IPS-18c (cell line): ENCODE measurements around the gene CDKL1.
A peak's percentile ranks its signal among the peaks of the same experiment; 100 is the strongest.
"Not testable (repeated sequence)": the region's sequence is repeated elsewhere in the genome, so short reads cannot be mapped to it uniquely, and the experiment has no call there.

Experiments
- H3K4me3 ChIP-seq: 2 replicates; pipeline ENCODE4 v1.7.0; 2013; ENCODE audit warnings: low read depth, mild to moderate bottlenecking, low read length, moderate library complexity; ENCODE audit not compliant: insufficient read depth
- H3K9me3 ChIP-seq: one replicate; pipeline ENCODE4 v1.6.1; 2013; ENCODE audit warnings: mild to moderate bottlenecking, low read length, moderate library complexity; ENCODE audit not compliant: control insufficient read depth, insufficient read depth

Gene CDKL1

DNA sequence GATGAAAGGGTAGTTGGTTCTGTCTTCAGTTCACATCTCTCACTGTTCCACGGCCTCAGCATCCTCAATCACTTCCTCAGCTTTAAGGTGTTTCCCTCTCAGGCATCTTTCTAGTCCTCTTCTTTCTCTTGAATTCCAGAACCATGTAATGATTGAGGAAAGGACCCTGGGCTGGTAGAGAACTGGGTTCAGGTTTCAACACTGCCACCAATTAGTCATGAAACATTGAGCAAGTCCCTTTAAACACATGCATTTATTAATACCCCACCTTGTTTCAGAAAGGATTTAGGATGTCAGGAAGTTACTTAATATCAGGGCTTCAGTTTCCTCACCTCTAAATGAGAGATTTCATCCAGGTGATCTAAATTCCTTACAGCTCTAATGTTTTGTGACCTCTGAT lies 77.4 kb downstream of the CDKL1 start:
- Histone ChIP-seq H3K9me3 (no peaks in the 10 kb centered on the region), H3K4me3 (no peak overlapping the region)

DNA sequence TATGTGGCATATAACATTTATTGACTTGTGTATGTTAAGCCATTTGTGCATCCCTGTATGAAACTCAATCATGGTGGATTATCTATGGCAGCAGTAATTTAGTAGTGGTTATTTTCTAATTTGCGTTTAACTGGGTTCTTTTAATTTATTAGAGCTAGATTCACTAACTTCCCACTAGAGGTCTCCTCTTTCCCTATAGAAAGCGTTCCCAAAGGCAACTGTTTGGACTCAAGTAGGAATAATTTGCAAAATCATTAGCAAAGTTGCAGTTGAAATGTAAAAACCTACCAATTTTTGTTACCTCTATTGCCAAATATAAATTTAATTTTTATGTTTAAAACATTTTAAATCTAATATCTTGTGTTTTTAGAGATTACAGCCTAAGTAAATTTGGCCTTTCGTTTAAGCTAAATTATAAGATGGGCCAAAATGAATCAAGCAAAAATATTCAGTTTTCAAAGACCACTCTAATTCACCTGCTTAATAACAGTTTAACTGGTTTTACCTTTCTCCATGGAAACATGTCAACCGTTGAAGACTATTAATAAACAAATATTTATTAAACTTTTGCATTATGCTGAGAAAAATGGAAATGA lies 78.6 kb downstream of the CDKL1 start:
- Histone ChIP-seq H3K9me3 (no peaks in the 10 kb centered on the region), H3K4me3 (no peak overlapping the region)

DNA sequence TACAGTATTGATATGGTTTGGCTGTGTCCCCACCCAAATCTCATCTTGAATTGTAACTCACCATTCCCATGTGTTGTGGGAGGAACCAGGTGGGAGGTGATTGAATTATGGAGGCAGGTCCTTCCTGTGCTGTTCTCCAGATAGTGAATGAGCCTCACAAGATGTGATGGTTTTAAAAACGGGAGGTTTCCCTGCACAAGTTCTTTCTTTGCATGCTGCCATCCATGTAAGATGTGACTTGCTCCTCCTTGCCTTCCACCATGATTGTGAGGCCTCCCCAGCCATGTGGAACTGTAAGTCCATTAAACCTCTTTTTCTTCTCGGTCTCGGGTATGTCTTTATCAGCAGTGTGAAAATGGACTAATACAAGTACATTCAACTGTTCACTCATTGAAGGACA lies 82.6 kb downstream of the CDKL1 start:
- not testable (repeated sequence) for H3K9me3 ChIP-seq

DNA sequence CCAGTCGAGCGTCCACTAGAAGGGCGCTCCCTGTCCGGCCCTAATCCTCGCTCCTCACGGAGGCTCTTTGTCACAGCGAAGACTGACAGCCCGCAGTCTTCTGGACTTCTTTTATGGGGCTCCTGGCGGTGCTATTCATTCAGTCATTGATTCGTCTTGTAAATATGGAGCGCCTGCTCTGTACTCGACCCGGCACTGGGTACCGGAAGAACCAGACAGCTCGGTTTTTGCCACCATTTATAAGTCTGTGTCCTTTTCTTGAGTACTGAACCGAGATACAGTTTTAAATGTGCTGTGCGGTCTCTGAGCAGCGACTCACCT lies 84.0 kb downstream of the CDKL1 start:
- peak overlapping the region; percentile 94 for H3K4me3 ChIP-seq
- H3K9me3 ChIP-seq = no peaks in the 10 kb centered on the region

More for the DNA sequence above, 82.6 kb downstream of the CDKL1 start:
- not testable (repeated sequence) for H3K4me3 ChIP-seq

DNA sequence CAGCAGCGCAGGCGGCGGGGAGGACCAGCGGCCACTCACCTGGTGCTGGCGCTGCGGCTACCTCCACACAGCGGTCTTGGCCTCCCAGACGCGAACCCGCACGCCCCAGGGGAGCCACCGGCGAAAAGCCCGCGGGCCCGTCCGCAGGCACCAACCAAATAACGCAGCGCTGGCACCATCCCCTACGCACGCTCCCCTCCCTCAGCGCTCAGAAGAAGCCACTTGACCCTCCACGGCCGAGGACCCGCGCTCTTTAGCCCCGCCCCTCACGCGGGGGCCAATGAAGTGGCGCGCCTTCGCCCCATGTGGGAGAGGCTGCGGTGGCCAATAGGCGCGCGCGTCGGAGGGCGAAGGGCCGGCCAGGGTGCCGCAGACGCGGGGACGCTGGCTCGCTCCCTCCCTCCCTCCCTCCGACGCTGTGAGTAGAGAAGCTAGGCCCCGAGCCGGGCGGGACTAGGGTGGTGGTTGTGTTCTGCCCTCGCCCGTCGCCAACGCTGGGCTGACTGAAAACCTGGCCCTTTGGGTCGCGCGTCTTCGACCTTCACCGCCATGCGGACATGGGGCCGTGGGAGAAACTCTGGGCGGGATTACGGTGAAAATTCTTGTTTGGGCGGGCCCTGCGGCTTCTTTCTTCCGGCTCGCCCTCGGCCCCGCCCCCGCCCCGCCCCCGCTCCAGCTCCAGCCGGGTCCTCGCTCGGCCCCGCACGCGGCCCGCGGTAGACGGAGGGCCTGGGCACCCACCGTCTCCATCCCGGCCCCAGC lies 84.5 kb downstream of the CDKL1 start, which contains the start of the genes DMAC2L and L2HGDH:
Gene DMAC2L, plus strand, starts transcription at position 353 of the 762 bp plus-strand sequence. CDS start 9,164 bp downstream, outside the sequence.
Gene L2HGDH, minus strand, starts transcription at position 258 of the 762 bp plus-strand sequence. Its CDS starts 79 bp downstream, at position 179.
- Histone ChIP-seq H3K9me3 (no peaks in the 10 kb centered on the region), H3K4me3 (peak within 1 kb of the TSS; percentile 94)

DNA sequence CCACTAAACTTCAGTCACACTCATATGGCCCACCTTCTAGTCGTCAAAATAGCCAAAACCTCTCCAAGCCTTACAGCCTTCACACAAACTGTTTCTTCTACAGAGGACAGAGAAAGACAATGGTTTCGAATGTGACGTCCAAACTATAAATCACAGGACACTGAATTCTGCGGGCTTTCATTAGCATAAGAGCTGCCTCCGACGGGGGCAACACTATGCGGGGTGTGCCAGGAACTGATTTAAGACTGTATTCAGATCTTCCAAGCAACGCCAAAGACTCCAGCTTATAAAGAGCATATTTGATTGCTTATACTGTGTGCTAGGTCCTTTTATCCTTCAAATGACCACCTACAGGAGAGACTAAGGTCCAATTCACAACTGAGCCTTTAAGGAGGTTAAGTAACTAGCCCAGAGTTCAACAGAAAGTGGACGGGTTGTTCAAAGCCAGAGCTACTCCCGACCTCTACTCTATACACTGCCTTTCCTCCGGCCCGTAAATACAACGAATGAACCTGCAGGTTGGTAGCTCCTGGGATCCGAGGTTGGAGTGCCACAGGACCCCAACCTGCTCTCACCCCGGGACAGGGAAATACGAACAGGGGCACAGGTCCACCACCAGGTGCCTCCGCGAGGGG lies 85.2 kb downstream of the CDKL1 start:
- Histone ChIP-seq H3K4me3 (peak overlapping the region; percentile 94), H3K9me3 (peaks cover 1% of the 10 kb centered on the region)

DNA sequence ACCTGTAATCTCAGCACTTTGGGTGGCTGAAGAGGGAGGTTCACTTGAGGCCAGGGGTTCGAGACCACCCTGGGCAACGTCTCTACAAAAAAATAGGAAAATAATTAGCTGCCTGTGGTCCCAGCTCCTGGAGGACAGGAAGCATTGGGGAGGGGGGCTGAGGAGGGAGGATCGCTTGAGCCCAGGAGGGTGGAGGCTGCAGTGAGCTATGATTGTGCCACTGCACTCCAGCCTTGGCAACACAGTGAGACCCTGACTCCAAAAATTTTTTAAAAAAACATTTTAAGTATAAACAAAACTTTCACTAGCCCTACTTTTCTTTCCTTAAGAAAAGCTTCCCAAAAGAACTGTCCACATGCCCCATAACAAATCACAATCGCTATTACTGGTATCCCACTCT lies 86.2 kb downstream of the CDKL1 start:
- Histone ChIP-seq H3K9me3 (peaks cover 2% of the 10 kb centered on the region), H3K4me3 (no peak overlapping the region)

DNA sequence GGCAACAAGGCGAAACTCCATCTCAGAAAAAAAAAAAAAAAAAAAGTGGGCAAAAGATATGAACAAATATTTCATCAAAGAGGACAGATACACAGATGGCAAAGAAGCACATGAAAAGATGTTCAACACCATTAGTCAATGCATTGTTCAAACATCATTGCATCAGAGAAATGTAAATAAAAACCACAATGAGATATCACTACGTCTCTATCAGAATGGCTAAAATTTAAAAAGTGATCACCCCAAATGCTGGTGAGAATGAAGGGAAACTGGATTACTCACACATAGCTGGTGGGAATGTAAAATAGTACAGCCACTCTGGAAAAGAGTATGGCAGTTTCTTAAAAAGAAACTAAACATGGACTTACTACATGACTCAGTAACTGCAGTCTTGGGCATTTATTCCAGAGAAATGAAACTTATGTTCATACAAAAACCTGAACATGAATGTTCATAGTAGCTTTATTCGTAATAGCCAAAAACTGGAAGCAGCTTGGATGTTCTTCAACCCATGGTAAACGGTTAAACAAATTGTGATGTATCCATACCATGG lies 88.2 kb downstream of the CDKL1 start:
- Histone ChIP-seq H3K9me3 (peaks cover 2% of the 10 kb centered on the region), H3K4me3 (no peak overlapping the region)

DNA sequence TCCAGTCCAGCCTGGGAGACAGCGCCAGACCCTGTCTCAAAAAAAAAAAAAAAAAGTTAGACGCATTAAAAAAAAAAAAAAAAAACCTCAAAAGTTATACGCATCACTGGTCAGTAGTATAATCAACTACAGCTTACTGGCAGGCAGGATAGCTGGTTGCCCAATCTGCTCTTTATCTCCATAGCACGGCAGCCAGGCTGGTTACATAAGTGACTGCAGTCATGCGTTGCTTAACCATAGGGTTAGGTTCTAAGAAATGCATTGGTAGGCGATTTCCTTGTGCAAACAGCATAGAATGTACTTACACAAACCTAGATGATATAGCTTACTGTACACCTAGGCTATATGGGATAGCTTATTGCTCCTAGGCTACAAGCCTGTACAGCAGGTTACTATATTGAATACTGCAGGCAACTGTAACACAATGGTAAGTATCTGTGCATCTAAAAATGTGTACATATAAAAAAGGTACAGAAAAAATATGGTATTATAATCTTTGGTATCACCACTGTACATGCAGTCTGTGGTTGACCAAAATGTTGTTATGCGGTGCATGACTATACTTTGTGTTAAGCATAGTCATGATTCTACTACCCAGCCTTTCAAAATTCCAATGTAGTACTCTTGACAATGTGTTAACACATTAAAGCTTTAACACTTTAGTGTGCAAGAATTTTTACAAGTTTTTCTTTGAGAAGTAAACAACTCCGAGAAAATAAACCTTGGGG lies 92.8 kb downstream of the CDKL1 start:
- H3K4me3 ChIP-seq = no peak overlapping the region
- H3K9me3 ChIP-seq = peaks cover 2% of the 10 kb centered on the region

DNA sequence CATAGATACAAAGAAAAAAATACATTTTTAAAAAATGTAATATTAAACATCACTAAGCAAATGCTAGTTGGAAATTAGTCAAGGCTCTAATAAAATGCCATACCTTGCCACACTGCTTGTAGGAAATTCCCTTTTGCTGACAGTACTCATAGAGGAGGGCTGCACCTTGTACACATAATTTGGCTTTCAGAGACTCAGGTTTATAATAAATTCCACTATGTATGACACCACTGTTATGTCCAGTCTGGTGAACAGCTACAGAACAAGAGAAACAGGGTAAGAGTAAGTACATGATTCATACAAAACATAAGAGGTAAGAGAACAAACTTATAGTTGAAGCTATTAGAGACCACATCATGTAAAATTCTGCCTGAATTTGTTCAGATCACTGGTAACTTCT lies 94.8 kb downstream of the CDKL1 start:
- peaks cover 2% of the 10 kb centered on the region for H3K9me3 ChIP-seq
- no peak overlapping the region for H3K4me3 ChIP-seq

DNA sequence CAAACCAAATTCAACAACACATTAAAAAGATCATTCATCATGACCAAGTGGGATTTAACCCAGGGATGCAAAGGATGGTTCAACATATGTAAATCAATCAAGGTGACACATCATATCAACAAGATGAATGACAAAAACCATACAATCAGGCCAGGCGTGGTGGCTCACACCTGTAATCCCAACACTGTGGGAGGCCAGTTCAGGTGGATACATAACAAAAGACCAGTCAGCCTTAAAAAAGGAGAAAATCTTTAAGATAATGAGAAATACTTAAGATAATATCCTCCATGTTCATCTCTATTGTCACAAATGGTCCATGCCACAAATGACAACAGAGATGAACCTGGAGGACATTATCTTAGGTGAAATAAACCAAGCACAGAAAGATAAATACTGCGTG lies 97.1 kb downstream of the CDKL1 start:
- no peaks in the 10 kb centered on the region for H3K9me3 ChIP-seq
- no peak overlapping the region for H3K4me3 ChIP-seq

DNA sequence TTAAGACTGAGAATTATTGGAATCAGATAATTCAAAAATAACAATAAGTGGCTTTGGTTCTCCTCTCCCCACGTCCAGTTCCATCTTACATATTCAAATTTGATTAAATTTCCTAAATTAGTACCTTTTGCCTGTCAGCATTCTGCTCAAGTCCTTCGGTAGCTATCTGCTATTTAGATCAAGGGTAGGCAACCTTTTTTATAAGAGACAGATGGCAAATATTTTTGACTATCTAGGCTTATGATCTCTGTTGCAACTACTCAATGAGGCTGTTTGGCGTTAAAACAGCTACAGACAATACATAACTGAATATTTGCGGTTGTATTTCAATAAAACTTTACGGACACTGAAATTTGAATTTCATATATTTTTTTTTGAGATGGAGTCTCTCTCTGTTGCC lies 106.4 kb downstream of the CDKL1 start:
- Histone ChIP-seq H3K4me3 (no peak overlapping the region), H3K9me3 (no peaks in the 10 kb centered on the region)

DNA sequence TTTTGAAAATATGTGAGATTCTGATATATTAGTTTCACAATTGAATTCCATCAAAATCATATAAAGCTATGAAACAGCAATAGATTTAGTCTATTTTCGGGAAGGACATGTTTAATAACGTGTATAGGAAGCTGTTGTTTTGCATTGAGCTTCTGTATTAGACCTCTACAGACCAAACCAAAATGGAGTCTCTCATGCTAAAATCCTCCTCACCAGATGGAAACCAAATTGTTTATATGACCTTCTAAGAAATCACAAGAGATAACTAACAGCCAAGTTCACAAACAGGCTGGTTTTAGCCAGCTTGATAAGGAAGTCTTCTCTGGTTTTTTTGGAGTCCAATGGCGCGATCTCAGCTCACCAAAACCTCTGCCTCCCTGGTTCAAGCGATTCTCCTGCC lies 108.5 kb downstream of the CDKL1 start:
- Histone ChIP-seq H3K4me3 (no peak overlapping the region), H3K9me3 (no peaks in the 10 kb centered on the region)

DNA sequence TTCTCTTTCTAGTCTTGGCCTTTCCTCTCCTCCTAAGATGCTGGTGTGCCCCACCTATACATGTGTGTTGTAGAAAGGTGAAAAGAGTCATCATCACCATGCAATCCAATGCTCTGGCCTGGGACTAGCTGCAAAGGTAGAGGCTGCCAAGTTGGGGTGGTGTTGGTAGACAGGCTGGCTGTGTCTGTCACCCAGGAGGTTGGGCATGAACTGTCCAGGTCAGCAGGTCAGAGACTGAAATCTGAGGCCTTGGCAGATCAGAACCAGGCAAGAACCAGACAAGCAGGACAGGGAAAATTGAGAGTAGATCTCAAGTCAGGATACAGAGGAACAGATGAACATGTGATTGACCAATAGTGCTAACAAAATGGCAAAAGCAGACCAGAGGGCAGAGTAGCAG lies 110.8 kb downstream of the CDKL1 start:
- H3K4me3 ChIP-seq = no peak overlapping the region
- no peaks in the 10 kb centered on the region for H3K9me3 ChIP-seq
